GM12878 (cell line): Measurements from ENCODE around the gene DDX21.

Source experiments
- NR2C1 ChIP-seq: fragments of 450-650 bp; IDR thresholded peaks from 2 replicates; pipeline ENCODE4 v1.6.1; 2017; ENCODE audit warnings: antibody characterized with exemption, mild to moderate bottlenecking, moderate library complexity
- TF ChIP-seq, protein P1 (sequence below): fragments of 450-650 bp; formaldehyde crosslinking; IDR thresholded peaks from 2 replicates; pipeline ENCODE4 v1.5.0; 2022; ENCODE audit warnings: mild to moderate bottlenecking, missing genetic modification characterization
- TF ChIP-seq, protein P2 (sequence below), 3 experiments: IDR thresholded peaks in 2 of 3; conservative IDR thresholded peaks in 1 of 3; 2 replicates each; pipeline ENCODE4 v1.5.1; 2011; ENCODE audit warnings: low read depth in 3 of 3, low read length in 3 of 3, mild to moderate bottlenecking in 3 of 3, control low read depth in 2 of 3, moderate library complexity in 2 of 3, inconsistent platforms in 1 of 3, mixed read lengths in 1 of 3; ENCODE audit not compliant: control insufficient read depth in 2 of 3, insufficient read depth in 1 of 3; ENCODE audit errors: extremely low read depth in 1 of 3

DNA sequence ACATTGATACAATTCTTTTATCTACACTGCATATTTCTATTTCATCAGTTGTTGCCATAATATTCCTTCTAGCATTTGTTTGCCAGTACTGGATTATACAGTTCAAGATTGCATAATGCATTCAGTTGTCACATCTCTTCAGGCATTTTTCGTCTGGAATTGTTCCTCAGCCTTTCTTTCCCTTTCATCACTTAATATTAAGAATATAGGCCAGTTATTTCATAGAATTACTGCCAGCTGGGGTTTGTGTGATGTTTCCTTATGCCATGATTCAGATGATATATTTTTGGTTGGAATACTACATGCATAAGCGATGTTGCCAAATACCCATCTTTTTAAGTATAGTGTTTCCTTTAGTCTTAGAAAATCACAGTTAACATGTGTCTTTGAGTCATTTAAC is 53.4 kb downstream of the DDX21 start:
- TF ChIP-seq, protein P1, sequence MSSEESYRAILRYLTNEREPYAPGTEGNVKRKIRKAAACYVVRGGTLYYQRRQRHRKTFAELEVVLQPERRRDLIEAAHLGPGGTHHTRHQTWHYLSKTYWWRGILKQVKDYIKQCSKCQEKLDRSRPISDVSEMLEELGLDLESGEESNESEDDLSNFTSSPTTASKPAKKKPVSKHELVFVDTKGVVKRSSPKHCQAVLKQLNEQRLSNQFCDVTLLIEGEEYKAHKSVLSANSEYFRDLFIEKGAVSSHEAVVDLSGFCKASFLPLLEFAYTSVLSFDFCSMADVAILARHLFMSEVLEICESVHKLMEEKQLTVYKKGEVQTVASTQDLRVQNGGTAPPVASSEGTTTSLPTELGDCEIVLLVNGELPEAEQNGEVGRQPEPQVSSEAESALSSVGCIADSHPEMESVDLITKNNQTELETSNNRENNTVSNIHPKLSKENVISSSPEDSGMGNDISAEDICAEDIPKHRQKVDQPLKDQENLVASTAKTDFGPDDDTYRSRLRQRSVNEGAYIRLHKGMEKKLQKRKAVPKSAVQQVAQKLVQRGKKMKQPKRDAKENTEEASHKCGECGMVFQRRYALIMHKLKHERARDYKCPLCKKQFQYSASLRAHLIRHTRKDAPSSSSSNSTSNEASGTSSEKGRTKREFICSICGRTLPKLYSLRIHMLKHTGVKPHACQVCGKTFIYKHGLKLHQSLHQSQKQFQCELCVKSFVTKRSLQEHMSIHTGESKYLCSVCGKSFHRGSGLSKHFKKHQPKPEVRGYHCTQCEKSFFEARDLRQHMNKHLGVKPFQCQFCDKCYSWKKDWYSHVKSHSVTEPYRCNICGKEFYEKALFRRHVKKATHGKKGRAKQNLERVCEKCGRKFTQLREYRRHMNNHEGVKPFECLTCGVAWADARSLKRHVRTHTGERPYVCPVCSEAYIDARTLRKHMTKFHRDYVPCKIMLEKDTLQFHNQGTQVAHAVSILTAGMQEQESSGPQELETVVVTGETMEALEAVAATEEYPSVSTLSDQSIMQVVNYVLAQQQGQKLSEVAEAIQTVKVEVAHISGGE (CRISPR knock-in tag) = no peak
- TF ChIP-seq, protein P2, sequence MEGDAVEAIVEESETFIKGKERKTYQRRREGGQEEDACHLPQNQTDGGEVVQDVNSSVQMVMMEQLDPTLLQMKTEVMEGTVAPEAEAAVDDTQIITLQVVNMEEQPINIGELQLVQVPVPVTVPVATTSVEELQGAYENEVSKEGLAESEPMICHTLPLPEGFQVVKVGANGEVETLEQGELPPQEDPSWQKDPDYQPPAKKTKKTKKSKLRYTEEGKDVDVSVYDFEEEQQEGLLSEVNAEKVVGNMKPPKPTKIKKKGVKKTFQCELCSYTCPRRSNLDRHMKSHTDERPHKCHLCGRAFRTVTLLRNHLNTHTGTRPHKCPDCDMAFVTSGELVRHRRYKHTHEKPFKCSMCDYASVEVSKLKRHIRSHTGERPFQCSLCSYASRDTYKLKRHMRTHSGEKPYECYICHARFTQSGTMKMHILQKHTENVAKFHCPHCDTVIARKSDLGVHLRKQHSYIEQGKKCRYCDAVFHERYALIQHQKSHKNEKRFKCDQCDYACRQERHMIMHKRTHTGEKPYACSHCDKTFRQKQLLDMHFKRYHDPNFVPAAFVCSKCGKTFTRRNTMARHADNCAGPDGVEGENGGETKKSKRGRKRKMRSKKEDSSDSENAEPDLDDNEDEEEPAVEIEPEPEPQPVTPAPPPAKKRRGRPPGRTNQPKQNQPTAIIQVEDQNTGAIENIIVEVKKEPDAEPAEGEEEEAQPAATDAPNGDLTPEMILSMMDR (IDR thresholded peaks at IDR 0.05 in 2 of 3, conservative IDR thresholded peaks at IDR 0.05 in 1 of 3; ENCODE audit: control insufficient read depth in 2 of 3, extremely low read depth in 1 of 3, insufficient read depth in 1 of 3, low read depth in 3 of 3, low read length in 3 of 3) = no peak
- TF ChIP-seq NR2C1 = no peak
